ENCODE measurements around the gene HERPUD1. TPM values are rescaled to one million over a fixed set of nuclear protein-coding genes. Genes with fewer than 3 reads are reported as not detected.

The HERPUD1 gene
- total and polyA plus RNA-seq, 9 of the 15 experiments (the other 6 are each of a cell fraction or from before 2014, with no cell fraction given) = 14.2 to 60.7 (median 37.4) TPM

GRCh38 chr16:56941856-56942331 lies 10.0 kb downstream of the HERPUD1 start:
- H3K79me2 ChIP-seq (ENCODE audit: control insufficient read depth, insufficient read depth, low read length) = no peaks in the 10 kb centered on the region
- H4K20me1 ChIP-seq (replicated peaks; ENCODE audit: control insufficient read depth, insufficient read depth, low read length) = peaks cover 6% of the 10 kb centered on the region; the same call in 1 of the 2 replicates
- peak; percentile 2; the same call in 2 of the 3 replicates for ATAC-seq
- no peaks in the 10 kb centered on the region for H3K4me1 ChIP-seq (replicated peaks in 1 of 2; ENCODE audit: control insufficient read depth in 2 of 2, insufficient read depth in 2 of 2, low read length in 2 of 2)
- H3K36me3 ChIP-seq (ENCODE audit: control insufficient read depth, insufficient read depth, low read length) = peaks cover 82% of the 10 kb centered on the region
- H3K27me3 ChIP-seq (ENCODE audit: control insufficient read depth in 2 of 2, insufficient read depth in 2 of 2, low read length in 2 of 2) = no peaks in the 10 kb centered on the region
- H3K9me3 ChIP-seq (replicated peaks; ENCODE audit: control insufficient read depth, insufficient read depth, low read depth, low read length) = no peaks in the 10 kb centered on the region
- no peak overlapping the region for H2AFZ ChIP-seq (ENCODE audit: low read depth, low read length)
- H3K27ac ChIP-seq (ENCODE audit: extremely low read depth, low read depth, low read length) = no peak overlapping the region
- POLR2A ChIA-PET = interaction anchor here (0.6 to 8.4 kb wide), 12 partner anchors 8 to 177 kb away, joined by 3 to 102 read pairs (median 3); partner anchors contain the start of genes CETP and HERPUD1
- in situ Hi-C loops (cut with MboI) = no loop called here
- H3K9ac ChIP-seq (ENCODE audit: insufficient read depth in 1 of 2, low read depth in 2 of 2, low read length in 2 of 2) = no peak overlapping the region
- intact Hi-C loops (cut with micrococcal nuclease) = no loop called here
- DNase-seq (ENCODE audit: extremely low read depth in 1 of 4, low spot score in 3 of 4) = no peak
- CTCF ChIA-PET (ENCODE audit: low intra/inter-chr PET ratio) = no interaction called here
- 70% methylated on average over 9 of the region's 9 CpGs for WGBS (ENCODE audit: insufficient coverage, low coverage, missing lambda C conversion rate)
- H3K4me2 ChIP-seq (ENCODE audit: insufficient read depth, low read length) = no peak overlapping the region
- H3K9me1 ChIP-seq (ENCODE audit: control insufficient read depth, insufficient read depth, low read length) = no peaks in the 10 kb centered on the region
- BruUV-seq (replicated peaks) = no TSS peak
- H3K4me3 ChIP-seq = no peak overlapping the region
- no peak for FAIRE-seq
- TF ChIP-seq RNF219 (CRISPR knock-in tag; IDR thresholded peaks at IDR 0.05) (no peak), ETV1 (tag; conservative IDR thresholded peaks at IDR 0.05; ENCODE audit: low read depth) (no peak), ZBTB26 (CRISPR knock-in tag; IDR thresholded peaks at IDR 0.05) (0 out of 2 replicates have a peak, but pooled peaks have one; percentile 39), ARID1B (IDR thresholded peaks at IDR 0.05) (no peak), SUPT5H (IDR thresholded peaks at IDR 0.05) (peak; percentile 45), MAFF (IDR thresholded peaks at IDR 0.05; ENCODE audit: low read length) (no peak), RBM22 (IDR thresholded peaks at IDR 0.05; ENCODE audit: low read depth, low read length, poor library complexity, severe bottlenecking) (peak; percentile 68), PHF8 (IDR thresholded peaks at IDR 0.05; ENCODE audit: borderline replicate concordance, low read length) (no peak), MEF2A (IDR thresholded peaks at IDR 0.05; ENCODE audit: control insufficient read depth, low read depth, low read length) (no peak), SMARCC2 (IDR thresholded peaks at IDR 0.05; ENCODE audit: low read depth) (no peak), HNRNPLL (IDR thresholded peaks at IDR 0.05; ENCODE audit: low read depth, low read length, poor library complexity, severe bottlenecking) (no peak), PML (IDR thresholded peaks at IDR 0.05; ENCODE audit: low read length) (peak; percentile 65; the same call in 1 of the 2 replicates), GATAD2A (IDR thresholded peaks at IDR 0.05) (no peak), POLR2B (IDR thresholded peaks at IDR 0.05; ENCODE audit: low read depth, partially characterized antibody) (peak; percentile 64), MLLT1 (IDR thresholded peaks at IDR 0.05) (0 out of 4 replicates have a peak, but pooled peaks of 1 of the 2 experiments have one; percentile 30), KDM5B (IDR thresholded peaks at IDR 0.05; ENCODE audit: insufficient replicate concordance, low read depth, low read length) (peak; percentile 29), MTA3 (IDR thresholded peaks at IDR 0.05; ENCODE audit: borderline replicate concordance) (peak; percentile 18; the same call in 1 of the 2 replicates), ZZZ3 (IDR thresholded peaks at IDR 0.05) (no peak)
